ENCODE results near the gene ASB3.

ASB3 gene

DNA sequence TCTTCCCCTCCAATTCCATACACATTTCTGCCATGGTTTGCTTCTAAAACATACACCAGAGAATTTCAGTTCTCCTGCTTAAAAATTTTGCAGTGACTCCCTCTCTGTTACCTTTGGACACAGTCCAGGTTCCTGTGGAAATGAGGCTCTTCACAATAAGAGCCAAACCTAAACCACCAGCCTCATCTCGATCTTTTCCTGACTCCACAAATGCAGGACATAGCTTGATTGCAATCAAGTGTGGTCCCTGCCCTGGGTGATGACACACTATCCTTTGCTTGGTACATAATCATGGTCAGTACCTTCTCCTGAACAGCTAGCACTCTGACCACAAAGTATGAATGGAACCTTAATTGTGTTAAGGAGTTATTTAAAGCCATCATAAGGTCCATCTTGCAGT is 154.0 kb downstream of the ASB3 start:
- no peak for TF ChIP-seq CREB1 (IDR thresholded peaks at IDR 0.05; ENCODE audit: low read depth)
- TF ChIP-seq USF1 (IDR thresholded peaks at IDR 0.05): no peak
- no peak for TF ChIP-seq YY1 (IDR thresholded peaks at IDR 0.05; ENCODE audit: low read depth)
- TF ChIP-seq, protein P1, sequence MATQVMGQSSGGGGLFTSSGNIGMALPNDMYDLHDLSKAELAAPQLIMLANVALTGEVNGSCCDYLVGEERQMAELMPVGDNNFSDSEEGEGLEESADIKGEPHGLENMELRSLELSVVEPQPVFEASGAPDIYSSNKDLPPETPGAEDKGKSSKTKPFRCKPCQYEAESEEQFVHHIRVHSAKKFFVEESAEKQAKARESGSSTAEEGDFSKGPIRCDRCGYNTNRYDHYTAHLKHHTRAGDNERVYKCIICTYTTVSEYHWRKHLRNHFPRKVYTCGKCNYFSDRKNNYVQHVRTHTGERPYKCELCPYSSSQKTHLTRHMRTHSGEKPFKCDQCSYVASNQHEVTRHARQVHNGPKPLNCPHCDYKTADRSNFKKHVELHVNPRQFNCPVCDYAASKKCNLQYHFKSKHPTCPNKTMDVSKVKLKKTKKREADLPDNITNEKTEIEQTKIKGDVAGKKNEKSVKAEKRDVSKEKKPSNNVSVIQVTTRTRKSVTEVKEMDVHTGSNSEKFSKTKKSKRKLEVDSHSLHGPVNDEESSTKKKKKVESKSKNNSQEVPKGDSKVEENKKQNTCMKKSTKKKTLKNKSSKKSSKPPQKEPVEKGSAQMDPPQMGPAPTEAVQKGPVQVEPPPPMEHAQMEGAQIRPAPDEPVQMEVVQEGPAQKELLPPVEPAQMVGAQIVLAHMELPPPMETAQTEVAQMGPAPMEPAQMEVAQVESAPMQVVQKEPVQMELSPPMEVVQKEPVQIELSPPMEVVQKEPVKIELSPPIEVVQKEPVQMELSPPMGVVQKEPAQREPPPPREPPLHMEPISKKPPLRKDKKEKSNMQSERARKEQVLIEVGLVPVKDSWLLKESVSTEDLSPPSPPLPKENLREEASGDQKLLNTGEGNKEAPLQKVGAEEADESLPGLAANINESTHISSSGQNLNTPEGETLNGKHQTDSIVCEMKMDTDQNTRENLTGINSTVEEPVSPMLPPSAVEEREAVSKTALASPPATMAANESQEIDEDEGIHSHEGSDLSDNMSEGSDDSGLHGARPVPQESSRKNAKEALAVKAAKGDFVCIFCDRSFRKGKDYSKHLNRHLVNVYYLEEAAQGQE (IDR thresholded peaks at IDR 0.05; ENCODE audit: low read depth): no peak
- TF ChIP-seq CEBPB (IDR thresholded peaks at IDR 0.05): no peak
- TF ChIP-seq EGR1 (IDR thresholded peaks at IDR 0.05): no peak
- TF ChIP-seq, protein P2, sequence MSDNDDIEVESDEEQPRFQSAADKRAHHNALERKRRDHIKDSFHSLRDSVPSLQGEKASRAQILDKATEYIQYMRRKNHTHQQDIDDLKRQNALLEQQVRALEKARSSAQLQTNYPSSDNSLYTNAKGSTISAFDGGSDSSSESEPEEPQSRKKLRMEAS (IDR thresholded peaks at IDR 0.05): no peak
- no peak for TF ChIP-seq ZBTB7A (IDR thresholded peaks at IDR 0.05; ENCODE audit: low read depth)
- TF ChIP-seq TEAD4 (IDR thresholded peaks at IDR 0.05): no peak
- TF ChIP-seq TCF12 (IDR thresholded peaks at IDR 0.05; ENCODE audit: low read depth): no peak
- no peak for TF ChIP-seq TAF1 (IDR thresholded peaks at IDR 0.05; ENCODE audit: low read depth)
- no peak for TF ChIP-seq NFIC (IDR thresholded peaks at IDR 0.05)
- no peak for TF ChIP-seq RAD21 (IDR thresholded peaks at IDR 0.05; ENCODE audit: low read depth)
- TF ChIP-seq FOXM1 (IDR thresholded peaks at IDR 0.05; ENCODE audit: borderline replicate concordance, low read depth): no peak
- no peak for TF ChIP-seq EP300 (IDR thresholded peaks at IDR 0.05; ENCODE audit: borderline replicate concordance)

DNA sequence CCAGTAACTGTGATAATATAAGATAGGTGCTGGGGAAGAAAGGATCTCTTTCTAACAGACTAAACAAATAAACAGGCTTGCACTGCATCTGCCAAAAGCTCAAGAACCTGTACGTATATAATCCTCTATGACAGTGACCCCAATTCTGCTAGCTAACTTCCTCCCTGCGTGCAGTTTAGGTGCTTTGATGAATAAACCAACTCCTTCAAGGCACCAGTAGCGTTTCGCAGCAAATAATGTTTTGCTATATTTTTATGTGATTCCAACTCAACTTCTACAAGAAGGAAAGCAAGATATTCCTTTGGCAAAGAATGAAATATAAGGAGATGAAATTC is 154.7 kb downstream of the ASB3 start:
- TF ChIP-seq ZBTB7A (IDR thresholded peaks at IDR 0.05; ENCODE audit: low read depth): no peak
- no peak for TF ChIP-seq TAF1 (IDR thresholded peaks at IDR 0.05; ENCODE audit: low read depth)
- TF ChIP-seq, protein P2 (IDR thresholded peaks at IDR 0.05): no peak
- no peak for TF ChIP-seq FOXM1 (IDR thresholded peaks at IDR 0.05; ENCODE audit: borderline replicate concordance, low read depth)
- no peak for TF ChIP-seq YY1 (IDR thresholded peaks at IDR 0.05; ENCODE audit: low read depth)
- TF ChIP-seq, protein P1 (IDR thresholded peaks at IDR 0.05; ENCODE audit: low read depth): no peak
- TF ChIP-seq NFIC (IDR thresholded peaks at IDR 0.05): no peak
- no peak for TF ChIP-seq EP300 (IDR thresholded peaks at IDR 0.05; ENCODE audit: borderline replicate concordance)

DNA sequence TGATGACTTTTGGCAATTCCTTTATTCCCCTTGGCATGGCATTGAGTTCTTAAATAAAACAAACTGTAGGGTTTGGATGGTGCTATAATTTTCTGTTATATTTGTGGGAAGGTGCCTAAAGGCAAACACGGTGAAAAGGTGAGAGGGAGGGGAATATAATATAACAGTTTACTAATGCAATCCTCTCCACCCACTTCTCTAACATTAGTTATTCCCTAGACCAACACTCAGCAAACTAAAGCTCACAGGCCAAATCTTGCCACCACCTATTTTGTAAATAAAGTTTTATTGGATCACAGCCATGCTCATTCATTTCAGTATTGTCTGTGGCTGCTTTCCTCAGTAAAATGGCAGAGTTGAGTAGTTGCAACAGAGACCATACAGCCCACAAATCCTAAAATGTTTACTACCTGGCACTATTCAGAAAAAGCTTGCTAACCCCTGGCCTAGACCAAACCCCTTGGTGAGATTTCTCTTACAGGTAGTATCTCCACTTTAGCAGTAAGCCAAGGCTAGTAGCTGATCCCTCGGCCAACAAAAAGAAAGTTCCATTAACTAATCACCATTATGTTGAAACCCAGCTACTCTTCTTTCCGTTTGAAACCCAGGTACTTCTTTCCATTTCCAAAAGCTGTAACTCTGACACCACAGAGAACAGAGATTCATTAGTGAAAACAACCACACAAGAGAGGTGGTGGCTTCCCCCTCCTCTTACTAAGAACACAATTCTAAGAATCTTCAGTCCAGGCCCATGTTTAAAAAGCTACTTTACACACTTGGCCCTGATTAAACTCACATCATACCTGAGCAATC is 155.2 kb downstream of the ASB3 start:
- TF ChIP-seq TEAD4 (IDR thresholded peaks at IDR 0.05) (no peak), RAD21 (IDR thresholded peaks at IDR 0.05; ENCODE audit: low read depth) (no peak), EP300 (IDR thresholded peaks at IDR 0.05; ENCODE audit: borderline replicate concordance) (no peak), TCF12 (IDR thresholded peaks at IDR 0.05; ENCODE audit: low read depth) (no peak), CREB1 (IDR thresholded peaks at IDR 0.05; ENCODE audit: low read depth) (no peak), NFIC (IDR thresholded peaks at IDR 0.05) (no peak), ZBTB7A (IDR thresholded peaks at IDR 0.05; ENCODE audit: low read depth) (no peak)
- TF ChIP-seq, protein P2 (IDR thresholded peaks at IDR 0.05): no peak

DNA sequence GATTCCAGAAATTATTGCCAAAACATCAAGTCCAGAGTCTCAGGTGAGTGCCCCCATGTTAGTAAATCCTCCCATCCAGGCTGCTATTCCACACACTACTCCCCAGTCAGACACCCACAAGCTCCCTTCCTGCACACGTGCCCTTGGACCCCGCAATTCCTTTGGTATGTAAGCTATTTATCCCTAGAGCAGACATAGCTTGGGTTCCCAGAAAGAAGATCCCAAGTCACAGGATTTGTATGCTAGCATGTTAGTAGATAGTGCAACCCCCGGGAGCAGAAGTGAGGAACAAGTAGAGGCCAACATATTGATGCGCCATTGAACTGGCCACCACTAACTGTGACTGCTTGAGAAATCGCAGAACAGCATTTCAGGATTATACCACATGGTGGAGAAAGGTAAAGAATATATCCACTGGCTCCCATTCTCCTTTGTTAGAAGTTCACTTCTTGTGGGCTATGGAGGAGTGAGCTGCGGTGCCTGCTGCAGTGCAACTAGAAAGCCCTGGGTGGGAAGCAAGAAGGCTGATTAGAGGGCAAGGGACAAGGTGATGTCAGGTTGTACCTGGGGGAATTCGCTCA is 156.6 kb downstream of the ASB3 start:
- TF ChIP-seq CREB1 (IDR thresholded peaks at IDR 0.05; ENCODE audit: low read depth) (no peak), CEBPB (IDR thresholded peaks at IDR 0.05) (no peak), ZBTB7A (IDR thresholded peaks at IDR 0.05; ENCODE audit: low read depth) (no peak), EP300 (IDR thresholded peaks at IDR 0.05; ENCODE audit: borderline replicate concordance) (no peak), YY1 (IDR thresholded peaks at IDR 0.05; ENCODE audit: low read depth) (no peak), TCF12 (IDR thresholded peaks at IDR 0.05; ENCODE audit: low read depth) (no peak), TEAD4 (IDR thresholded peaks at IDR 0.05) (no peak), NFIC (IDR thresholded peaks at IDR 0.05) (no peak), EGR1 (IDR thresholded peaks at IDR 0.05) (no peak), TAF1 (IDR thresholded peaks at IDR 0.05; ENCODE audit: low read depth) (no peak), FOXM1 (IDR thresholded peaks at IDR 0.05; ENCODE audit: borderline replicate concordance, low read depth) (no peak)
- TF ChIP-seq, protein P2 (IDR thresholded peaks at IDR 0.05): no peak
- TF ChIP-seq, protein P1 (IDR thresholded peaks at IDR 0.05; ENCODE audit: low read depth): no peak

All from Ishikawa (cell line).